H1 (cell line): ENCODE measurements around the gene SIGLEC12. TPM values are rescaled to one million over a fixed set of nuclear protein-coding genes. Genes with fewer than 3 reads are reported as not detected.

ENCODE experiments used
- EGR1 ChIP-seq: IDR thresholded peaks from 2 replicates; pipeline ENCODE4 v1.6.1; 2011; ENCODE audit warnings: low read depth, low read length, borderline replicate concordance
- POLR2AphosphoS5 ChIP-seq: IDR thresholded peaks from 2 replicates; pipeline ENCODE4 v1.6.1; 2011; ENCODE audit warnings: low read depth, low read length
- SP2 ChIP-seq: IDR thresholded peaks from 2 replicates; pipeline ENCODE4 v1.6.1; 2012; ENCODE audit warnings: mild to moderate bottlenecking, low read length, inconsistent platforms
- polyA plus RNA-seq, 7 experiments: library from polyadenylated mRNA; depleted of rRNA in 3 of 7; stranded (reverse) in 5 of 7; unstranded in 2 of 7; fragments of >200 nt in 5 of 7; fragments of 200-250 nt in 2 of 7; gene quantifications; 1 replicate in 5 of 7; 2 replicates in 1 of 7; 4 replicates in 1 of 7; pipeline versions ENCODE4 v1.2.1 to v1.2.3, GENCODE V29; 2011 to 2013; ENCODE audit warnings: missing spikeins in 2 of 7, mixed read lengths in 2 of 7
- total RNA-seq: library from RNA; stranded (reverse); fragmentation: NEBNext Ultra II Directional; extraction: Animal tissue kit (Norgen Biotek cat#: 25700); gene quantifications from 2 replicates; pipeline ENCODE4 v1.2.1, GENCODE V29; 2021

Gene SIGLEC12
- total and polyA plus RNA-seq, 2 of the 8 experiments (the other 6 are each of a cell fraction or from before 2014, with no cell fraction given) = not detected

DNA sequence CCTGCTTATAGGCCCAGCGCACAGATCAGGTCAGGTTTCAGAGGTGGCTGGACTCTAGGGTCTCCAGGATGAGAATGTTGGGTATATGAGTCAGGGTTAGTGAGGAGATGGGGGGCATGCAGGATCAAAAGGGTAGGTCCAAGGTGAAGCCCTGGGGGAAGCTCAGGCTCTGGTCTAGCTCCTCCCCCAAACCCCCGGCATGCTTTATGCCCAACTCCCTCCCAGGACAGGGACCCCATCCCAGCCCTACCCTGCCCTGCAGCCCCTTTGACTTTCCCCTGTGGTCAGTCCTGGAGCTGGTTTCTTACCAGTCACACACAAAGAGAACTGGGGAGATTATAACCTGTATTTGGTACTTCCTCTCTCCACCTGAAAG is 33.1 kb downstream of the SIGLEC12 start (continued):
- no peak for TF ChIP-seq POLR2AphosphoS5
- TF ChIP-seq SP2 = no peak
- TF ChIP-seq EGR1 = no peak
